ENCODE measurements around the gene PLA2G4B. TPM values are rescaled to one million over a fixed set of nuclear protein-coding genes. Genes with fewer than 3 reads are reported as not detected.

Gene PLA2G4B
- total and polyA plus RNA-seq, 9 donors: 4.8 to 17.5 (median 10.6) TPM

DNA sequence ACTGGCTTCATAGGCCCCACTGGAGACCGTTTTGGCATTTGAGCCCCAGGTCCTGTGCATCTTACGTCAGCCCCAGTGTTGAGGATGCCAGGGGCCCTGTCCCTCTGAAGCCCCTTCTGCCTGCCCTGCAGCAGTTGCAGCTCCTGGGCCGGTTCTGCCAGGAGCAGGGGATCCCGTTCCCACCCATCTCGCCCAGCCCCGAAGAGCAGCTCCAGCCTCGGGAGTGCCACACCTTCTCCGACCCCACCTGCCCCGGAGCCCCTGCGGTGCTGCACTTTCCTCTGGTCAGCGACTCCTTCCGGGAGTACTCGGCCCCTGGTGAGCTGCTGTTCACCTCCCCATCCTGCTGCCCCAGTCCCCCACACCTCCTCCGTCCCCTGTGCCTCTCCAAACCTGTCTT lies 8.6 kb downstream of the PLA2G4B start:
- TF ChIP-seq, protein P1, sequence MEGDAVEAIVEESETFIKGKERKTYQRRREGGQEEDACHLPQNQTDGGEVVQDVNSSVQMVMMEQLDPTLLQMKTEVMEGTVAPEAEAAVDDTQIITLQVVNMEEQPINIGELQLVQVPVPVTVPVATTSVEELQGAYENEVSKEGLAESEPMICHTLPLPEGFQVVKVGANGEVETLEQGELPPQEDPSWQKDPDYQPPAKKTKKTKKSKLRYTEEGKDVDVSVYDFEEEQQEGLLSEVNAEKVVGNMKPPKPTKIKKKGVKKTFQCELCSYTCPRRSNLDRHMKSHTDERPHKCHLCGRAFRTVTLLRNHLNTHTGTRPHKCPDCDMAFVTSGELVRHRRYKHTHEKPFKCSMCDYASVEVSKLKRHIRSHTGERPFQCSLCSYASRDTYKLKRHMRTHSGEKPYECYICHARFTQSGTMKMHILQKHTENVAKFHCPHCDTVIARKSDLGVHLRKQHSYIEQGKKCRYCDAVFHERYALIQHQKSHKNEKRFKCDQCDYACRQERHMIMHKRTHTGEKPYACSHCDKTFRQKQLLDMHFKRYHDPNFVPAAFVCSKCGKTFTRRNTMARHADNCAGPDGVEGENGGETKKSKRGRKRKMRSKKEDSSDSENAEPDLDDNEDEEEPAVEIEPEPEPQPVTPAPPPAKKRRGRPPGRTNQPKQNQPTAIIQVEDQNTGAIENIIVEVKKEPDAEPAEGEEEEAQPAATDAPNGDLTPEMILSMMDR (IDR thresholded peaks at IDR 0.05): no peak
- TF ChIP-seq POLR2A (IDR thresholded peaks at IDR 0.05) (no peak), EP300 (IDR thresholded peaks at IDR 0.05) (no peak)
- WGBS, 3 donors: 88 to 90% (median 89%) methylated on average over 14 of the region's 14 CpGs
- H3K27me3 ChIP-seq: no peaks in the 10 kb centered on the region
- H3K27ac ChIP-seq: no peak overlapping the region
- DNase-seq: no peak
- peaks cover 3% of the 10 kb centered on the region for H3K4me1 ChIP-seq (ENCODE audit: insufficient read depth)
- no peak overlapping the region for H3K4me3 ChIP-seq
- no peaks in the 10 kb centered on the region for H3K9me3 ChIP-seq
- no peaks in the 10 kb centered on the region for H3K36me3 ChIP-seq
- intact Hi-C loops (cut with DNase I): loop anchor here in 1 of 4 donors (10.0 kb wide), 1 partner anchor 788 kb away; no protein-coding TSS in a partner anchor

DNA sequence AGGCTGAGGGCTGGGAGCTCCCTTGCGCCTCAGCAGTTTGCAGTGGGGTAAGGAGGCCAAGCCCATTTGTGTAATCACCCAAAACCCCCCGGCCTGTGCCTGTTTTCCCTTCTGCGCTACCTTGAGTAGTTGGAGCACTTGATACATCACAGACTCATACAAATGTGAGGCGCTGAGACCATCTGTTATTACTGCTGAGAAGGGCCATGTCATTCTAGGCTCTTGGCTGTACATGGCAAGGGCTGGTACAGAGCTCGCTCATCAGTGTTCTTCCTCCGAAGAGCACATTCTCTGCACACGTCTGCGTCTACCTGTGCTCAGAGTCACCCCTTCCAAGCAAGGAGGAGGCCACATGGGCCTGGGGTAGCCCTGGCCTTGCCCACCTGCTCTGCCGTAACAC lies 9.3 kb downstream of the PLA2G4B start:
- intact Hi-C loops (cut with DNase I): loop anchor here in 1 of 4 donors (10.0 kb wide), 1 partner anchor 787 kb away; no protein-coding TSS in a partner anchor
- 93 to 94% (median 93%) methylated on average over 8 to 9 of the region's 9 CpGs for WGBS, 3 donors
- Histone ChIP-seq H3K4me3 (no peak overlapping the region), H3K9me3 (no peaks in the 10 kb centered on the region), H3K27me3 (no peaks in the 10 kb centered on the region), H3K36me3 (no peaks in the 10 kb centered on the region), H3K27ac (no peak overlapping the region), H3K4me1 (ENCODE audit: insufficient read depth) (peaks cover 3% of the 10 kb centered on the region)
- TF ChIP-seq EP300 (IDR thresholded peaks at IDR 0.05) (no peak), POLR2A (IDR thresholded peaks at IDR 0.05) (no peak)
- TF ChIP-seq, protein P1 (IDR thresholded peaks at IDR 0.05): no peak
- no peak for DNase-seq

DNA sequence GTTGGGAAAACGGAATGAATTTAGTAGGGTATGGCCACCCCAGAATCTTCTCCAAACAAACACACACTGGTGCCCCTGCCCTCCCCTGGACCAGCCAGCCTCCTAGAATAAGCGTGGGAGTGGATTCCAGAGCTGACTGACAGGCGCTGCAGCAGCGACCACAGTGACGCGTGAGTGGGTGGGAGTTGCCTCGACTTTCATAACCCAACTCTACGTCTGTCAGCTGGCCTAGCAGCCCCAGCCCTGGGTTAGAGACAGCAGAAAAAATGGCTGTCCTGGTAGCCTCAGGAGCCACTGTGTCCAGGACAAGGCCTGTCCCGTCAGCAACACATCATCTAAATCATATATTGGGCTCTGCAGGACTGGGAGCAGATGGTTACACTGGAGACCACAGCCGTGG lies 10.0 kb downstream of the PLA2G4B start:
- Histone ChIP-seq H3K4me1 (ENCODE audit: insufficient read depth) (peaks cover 3% of the 10 kb centered on the region), H3K4me3 (no peak overlapping the region), H3K27me3 (no peaks in the 10 kb centered on the region), H3K27ac (no peak overlapping the region), H3K36me3 (no peaks in the 10 kb centered on the region), H3K9me3 (no peaks in the 10 kb centered on the region)
- no peak for DNase-seq
- 51 to 66% (median 57%) methylated on average over 10 of the region's 10 CpGs for WGBS, 3 donors
- TF ChIP-seq POLR2A (IDR thresholded peaks at IDR 0.05) (no peak), EP300 (IDR thresholded peaks at IDR 0.05) (no peak)
- TF ChIP-seq, protein P1 (IDR thresholded peaks at IDR 0.05): no peak
- intact Hi-C loops (cut with DNase I): loop anchor here in 1 of 4 donors (10.0 kb wide), 1 partner anchor 786 kb away; no protein-coding TSS in a partner anchor

DNA sequence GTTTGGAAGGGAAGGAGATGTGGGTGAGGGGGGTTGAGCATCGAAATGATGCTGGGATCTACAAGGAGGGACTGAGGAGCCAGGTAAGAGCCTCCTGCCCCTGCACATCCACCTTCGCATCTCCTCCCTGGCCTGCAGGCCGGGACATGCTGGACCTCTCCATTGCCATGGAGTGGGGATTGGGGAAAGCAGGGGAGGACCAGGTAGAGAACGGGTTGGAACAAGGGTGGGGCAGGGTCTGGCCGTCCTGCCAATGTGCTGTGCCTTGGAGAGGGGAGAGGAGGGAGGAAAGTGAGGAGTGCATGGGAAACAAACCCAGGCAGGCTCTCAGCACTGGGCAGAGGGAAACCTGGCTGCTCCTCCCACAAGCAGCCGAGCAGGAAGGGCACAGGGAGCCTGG lies 10.6 kb downstream of the PLA2G4B start:
- intact Hi-C loops (cut with DNase I): loop anchor here in 1 of 4 donors (10.0 kb wide), 1 partner anchor 786 kb away; no protein-coding TSS in a partner anchor
- 69 to 78% (median 70%) methylated on average over 6 of the region's 6 CpGs for WGBS, 3 donors
- H3K4me1 ChIP-seq (ENCODE audit: insufficient read depth): peaks cover 3% of the 10 kb centered on the region

More for the DNA sequence above, 10.6 kb downstream of the PLA2G4B start:
- TF ChIP-seq POLR2A (IDR thresholded peaks at IDR 0.05) (no peak), EP300 (IDR thresholded peaks at IDR 0.05) (no peak)
- TF ChIP-seq, protein P1 (IDR thresholded peaks at IDR 0.05): no peak
- Histone ChIP-seq H3K36me3 (no peaks in the 10 kb centered on the region), H3K27ac (no peak overlapping the region), H3K9me3 (no peaks in the 10 kb centered on the region), H3K4me3 (no peak overlapping the region), H3K27me3 (no peaks in the 10 kb centered on the region)
- DNase-seq: no peak
